Epithelial cell of alveolus of lung (primary cell): ENCODE results near the gene GPN2. TPM values are rescaled to one million over a fixed set of nuclear protein-coding genes. Genes with fewer than 3 reads are reported as not detected.

Experiments used
- total RNA-seq: library from RNA; depleted of rRNA; stranded (reverse); fragments of >200 nt; gene quantifications from 2 replicates; pipeline ENCODE4 v1.2.1, GENCODE V29; 2015

Gene GPN2
- 11.2 and 15.1 TPM in 2 replicates for total RNA-seq

DNA sequence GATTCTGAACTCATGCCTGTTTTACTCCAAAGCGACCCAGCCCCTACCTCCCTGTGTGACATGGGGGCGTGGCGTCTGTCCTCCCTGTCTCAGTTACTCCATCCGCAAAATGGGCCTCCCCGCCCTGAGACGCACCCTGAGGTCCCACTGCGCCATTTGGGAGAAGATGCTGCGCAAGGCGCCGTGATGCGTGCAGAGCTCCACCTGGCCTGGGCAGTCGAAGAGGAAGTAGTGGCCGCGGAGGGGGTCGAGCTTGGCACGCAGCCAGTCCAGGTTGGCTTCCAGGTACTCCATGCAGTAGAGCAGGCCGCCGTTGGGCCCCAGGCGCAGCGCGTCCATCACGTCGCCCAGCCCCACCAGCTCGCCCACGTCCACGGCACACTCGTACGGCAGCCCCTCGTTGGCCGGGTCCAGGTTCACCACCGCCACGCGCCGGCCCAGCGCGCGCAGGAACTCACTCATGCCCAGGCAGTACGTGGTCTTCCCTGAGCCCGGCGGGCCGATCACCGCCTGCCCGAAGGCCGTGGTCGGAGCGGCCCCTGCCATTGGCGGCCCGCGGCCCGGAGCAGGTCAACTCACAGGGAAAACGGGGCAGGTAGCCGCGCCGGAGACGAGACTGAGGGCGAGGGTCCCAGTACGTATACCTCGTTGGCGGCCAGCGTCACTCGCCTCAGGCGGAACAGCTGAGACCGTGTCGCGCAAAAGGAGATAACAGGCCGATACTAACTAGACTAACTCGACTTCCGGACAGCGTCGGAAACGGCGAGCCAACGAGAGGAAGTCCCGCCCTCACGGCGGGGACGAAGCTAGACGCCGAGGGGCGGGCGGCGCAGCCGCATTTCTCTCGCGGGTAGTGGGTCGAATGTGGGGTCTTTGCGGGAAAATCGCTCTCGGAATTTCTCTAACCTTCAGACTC is at the start of gene GPN2:
TSS of gene GPN2 (minus strand) at position 733 of the 916 bp plus-strand sequence. CDS start at position 546, 187 bp downstream.

DNA sequence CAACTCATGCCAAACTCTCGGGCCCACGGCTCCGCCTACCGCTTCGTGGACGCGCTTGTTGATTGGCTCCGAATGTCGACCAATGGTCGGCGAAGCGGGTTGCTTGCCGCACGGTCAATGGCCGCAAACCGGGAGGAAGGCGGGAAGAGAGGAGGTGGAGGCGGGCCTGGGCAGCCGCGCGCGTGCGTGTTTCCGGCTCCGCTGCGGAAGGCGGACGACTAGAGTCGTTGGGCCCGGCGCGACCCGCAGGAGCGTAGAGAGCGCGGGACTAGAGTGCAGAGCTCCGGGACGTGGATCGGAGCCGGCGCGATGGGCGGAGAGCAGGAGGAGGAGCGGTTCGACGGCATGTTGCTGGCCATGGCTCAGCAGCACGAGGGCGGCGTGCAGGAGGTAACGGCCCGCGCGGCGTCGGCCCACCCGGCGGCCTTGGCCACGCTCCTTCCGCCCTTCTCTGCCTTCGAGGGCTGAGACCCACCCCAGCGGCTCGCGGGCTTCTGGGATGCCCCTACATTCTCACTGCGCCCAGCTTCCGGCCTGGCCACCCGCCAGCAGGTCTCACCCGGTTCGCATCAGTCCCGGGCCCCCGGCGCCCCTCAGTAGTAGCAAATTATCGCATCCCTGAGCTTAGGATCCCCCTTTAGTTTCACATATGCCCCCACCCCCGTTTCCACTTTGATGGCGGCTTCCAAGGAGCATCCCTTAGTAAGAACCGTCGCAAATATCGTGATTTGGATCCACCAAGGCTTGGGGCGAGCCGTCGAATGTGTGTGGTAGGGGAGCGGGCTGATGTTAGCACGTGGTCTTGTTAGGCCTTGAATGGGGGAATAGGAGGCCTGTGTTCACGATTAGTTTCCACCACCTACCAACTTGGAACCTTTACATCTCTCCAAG is 31.7 kb upstream of the GPN2 start, which contains the start of gene NUDC:
TSS of gene NUDC (plus strand) at position 204 of the 891 bp plus-strand sequence. CDS start at position 310, 106 bp downstream.

DNA sequence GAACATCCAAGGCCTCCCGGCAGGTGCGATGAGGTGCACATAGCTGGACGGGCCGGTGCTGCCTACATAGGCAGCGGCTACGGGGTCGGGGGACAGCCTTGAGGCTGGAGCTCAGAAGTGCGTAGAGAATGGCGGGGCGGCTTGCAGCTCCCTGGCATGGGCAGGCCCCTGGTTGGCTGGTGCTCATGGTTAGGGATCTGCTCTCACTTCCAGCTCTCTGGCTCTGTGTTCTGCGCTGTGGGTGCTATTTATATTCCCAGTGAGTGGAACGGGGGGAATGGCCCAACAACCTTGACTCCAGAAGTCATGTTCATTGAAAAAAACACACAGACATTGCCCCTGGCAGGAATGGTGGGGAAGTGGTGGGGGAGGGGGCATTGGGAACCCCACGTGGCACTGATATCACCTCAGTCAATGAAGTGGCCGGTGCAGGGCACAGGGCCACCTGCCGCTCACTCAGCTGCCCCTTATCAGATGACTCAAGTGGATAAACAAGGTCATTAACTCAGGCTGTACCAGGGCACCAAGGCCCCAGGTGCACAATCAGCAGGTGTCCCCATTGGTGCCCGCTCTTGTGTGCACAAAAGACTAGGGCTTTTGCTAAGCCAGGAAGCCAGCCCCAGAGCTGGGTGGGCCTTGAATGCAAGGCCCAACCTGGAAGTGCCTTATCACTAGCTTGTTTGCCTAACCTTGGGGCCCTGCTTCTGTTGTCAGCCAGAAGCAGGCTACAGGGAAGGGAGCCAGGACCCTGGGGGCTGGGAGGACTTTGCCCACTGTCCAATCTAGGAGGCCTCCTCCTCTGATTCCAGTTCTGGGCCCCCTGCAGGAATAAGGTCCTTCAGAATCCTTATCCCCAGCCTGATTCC is 23.9 kb upstream of the GPN2 start, which contains the start of gene NR0B2:
TSS of gene NR0B2 (minus strand) at position 222 of the 866 bp plus-strand sequence. CDS start at position 187, 35 bp downstream.

GRCh38 chr1:26900001-26900814 is 10.1 kb upstream of the GPN2 start, which contains the start of gene GPATCH3:
TSS of gene GPATCH3 (minus strand) at chr1:26900467. CDS start at chr1:26900442, 25 bp downstream.

DNA sequence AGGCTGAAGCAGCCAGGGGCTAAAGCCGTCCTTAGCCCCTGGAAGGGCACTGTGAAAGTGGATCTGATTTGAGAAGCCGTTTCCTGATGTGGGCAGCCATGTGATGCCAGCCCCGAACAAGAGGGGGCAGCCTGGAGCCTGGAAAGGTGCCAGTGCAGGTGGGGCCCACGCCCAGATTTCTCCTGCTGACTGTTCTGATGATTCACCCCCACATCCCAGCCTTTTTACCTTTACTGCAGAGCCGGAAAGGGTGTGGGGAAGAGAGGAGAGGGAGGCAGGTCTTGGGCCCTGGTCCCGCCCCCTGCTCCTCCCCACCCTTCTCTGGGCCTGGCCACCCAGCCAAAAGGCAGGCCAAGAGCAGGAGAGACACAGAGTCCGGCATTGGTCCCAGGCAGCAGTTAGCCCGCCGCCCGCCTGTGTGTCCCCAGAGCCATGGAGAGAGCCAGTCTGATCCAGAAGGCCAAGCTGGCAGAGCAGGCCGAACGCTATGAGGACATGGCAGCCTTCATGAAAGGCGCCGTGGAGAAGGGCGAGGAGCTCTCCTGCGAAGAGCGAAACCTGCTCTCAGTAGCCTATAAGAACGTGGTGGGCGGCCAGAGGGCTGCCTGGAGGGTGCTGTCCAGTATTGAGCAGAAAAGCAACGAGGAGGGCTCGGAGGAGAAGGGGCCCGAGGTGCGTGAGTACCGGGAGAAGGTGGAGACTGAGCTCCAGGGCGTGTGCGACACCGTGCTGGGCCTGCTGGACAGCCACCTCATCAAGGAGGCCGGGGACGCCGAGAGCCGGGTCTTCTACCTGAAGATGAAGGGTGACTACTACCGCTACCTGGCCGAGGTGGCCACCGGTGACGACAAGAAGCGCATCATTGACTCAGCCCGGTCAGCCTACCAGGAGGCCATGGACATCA is 27.1 kb downstream of the GPN2 start, which contains the start of gene SFN:
TSS of gene SFN (plus strand) at position 369 of the 904 bp plus-strand sequence. CDS start at position 433, 64 bp downstream.

GRCh38 chr1:26826261-26827105 is 63.6 kb downstream of the GPN2 start, which contains the start of gene ZDHHC18:
TSS of gene ZDHHC18 (plus strand) at chr1:26826688. CDS start at chr1:26826805, 117 bp downstream.

Other genes starting within 250 kb of the GPN2 start
- gene ARID1A, start 194.3 kb downstream of the GPN2 start, total RNA-seq = 24.4 and 52.9 TPM in 2 replicates
- 11.1 and 31.1 TPM in 2 replicates for gene PIGV, start 102.3 kb downstream of the GPN2 start, total RNA-seq
- 15.3 and 25.9 TPM in 2 replicates for gene ZDHHC18, start 63.6 kb downstream of the GPN2 start, total RNA-seq
- gene SFN, start 27.1 kb downstream of the GPN2 start, total RNA-seq = 3.3 and 7.0 TPM in 2 replicates
- gene GPATCH3, start 10.2 kb upstream of the GPN2 start, total RNA-seq = 7.7 and 12.8 TPM in 2 replicates
- gene NR0B2, start 23.7 kb upstream of the GPN2 start, total RNA-seq = not detected in 2 replicates
- 51.8 and 75.1 TPM in 2 replicates for gene NUDC, start 31.5 kb upstream of the GPN2 start, total RNA-seq
- gene KDF1, start 70.2 kb upstream of the GPN2 start, total RNA-seq = 1.7 TPM in 1 of 2 replicates, not detected in the other
- 66.3 and 81.3 TPM in 2 replicates for gene TRNP1, start 103.4 kb upstream of the GPN2 start, total RNA-seq
- gene TENT5B, start 122.6 kb upstream of the GPN2 start, total RNA-seq = 0.56 and 6.1 TPM in 2 replicates